Aorta (tissue), 5 donors: ENCODE measurements around the gene RRM1. TPM values are rescaled to one million over a fixed set of nuclear protein-coding genes. Genes with fewer than 3 reads are reported as not detected.
"Not testable (repeated sequence)": the region's sequence is repeated elsewhere in the genome, so short reads cannot be mapped to it uniquely, and the experiment has no call there.

ENCODE experiments used
- ATAC-seq: fragments of 200-7000 bp; cut with Tn5 transposase; one replicate; pipeline ENCODE4 v1.9.1; 2022; ENCODE audit warnings: moderate library complexity; ENCODE audit not compliant: low FRiP score
- DNase-seq, 2 donors: peaks; one replicate each; pipeline ENCODE4 v3.0.0-alpha.2; 2020
- H3K27ac ChIP-seq, 2 donors: one replicate each; pipeline ENCODE4 v1.5.1; 2013; ENCODE audit warnings: low read length in 2 of 2, mild to moderate bottlenecking in 2 of 2, moderate library complexity in 2 of 2, control low read depth in 1 of 2, inconsistent platforms in 1 of 2, low read depth in 1 of 2
- H3K27me3 ChIP-seq, 2 donors: one replicate each; pipeline ENCODE4 v1.6.1; 2013; ENCODE audit warnings: control low read depth in 1 of 2, low read length in 1 of 2, mild to moderate bottlenecking in 1 of 2, moderate library complexity in 1 of 2; ENCODE audit not compliant: insufficient read depth in 2 of 2, control insufficient read depth in 1 of 2
- H3K36me3 ChIP-seq, 2 donors: one replicate each; pipeline ENCODE4 v1.6.1; 2013; ENCODE audit warnings: control low read depth in 1 of 2, low read length in 1 of 2, mild to moderate bottlenecking in 1 of 2; ENCODE audit not compliant: insufficient read depth in 2 of 2, control insufficient read depth in 1 of 2
- H3K4me1 ChIP-seq, 2 donors: one replicate each; pipeline ENCODE4 v1.6.1; 2013; ENCODE audit warnings: low read length in 2 of 2, control low read depth in 1 of 2, mild to moderate bottlenecking in 1 of 2, moderate library complexity in 1 of 2; ENCODE audit not compliant: insufficient read depth in 2 of 2, control insufficient read depth in 1 of 2
- H3K4me3 ChIP-seq, 2 donors: one replicate each; pipeline ENCODE4 v1.5.1; 2013; ENCODE audit warnings: low read length in 2 of 2, control low read depth in 1 of 2, mild to moderate bottlenecking in 1 of 2
- H3K9me3 ChIP-seq: one replicate; pipeline ENCODE4 v1.6.1; 2013; ENCODE audit warnings: mild to moderate bottlenecking, low read length; ENCODE audit not compliant: control insufficient read depth
- WGBS, 2 donors: extraction: QIAGEN DNeasy Blood & Tissue Kit; methylation state at CpG; one replicate each; pipeline ENCODE4 v1.1.7; 2013; 5-methylcytosine and 5-hydroxymethylcytosine counted together
- intact Hi-C, 2 donors: fragments of 100-400 bp; cut with DNase I; formaldehyde crosslinking; loops; one replicate each; pipeline versions ENCODE4 v1.14.2 to v1.15.0; 2022
- polyA plus RNA-seq, 2 donors: library from polyadenylated mRNA; stranded (reverse); fragments of 200-250 nt; gene quantifications; one replicate each; pipeline ENCODE4 v1.2.3, GENCODE V29; 2013
- total RNA-seq, 2 donors: library from RNA; stranded (reverse); fragmentation: NEBNext Ultra II Directional; extraction: Animal tissue kit (Norgen Biotek cat#: 25700); gene quantifications; one replicate each; pipeline ENCODE4 v1.2.1, GENCODE V29; 2021
- donor health status: healthy with polysubstance abuse.
- donor health status: Bipolar disorder and iron deficiency.
- donor health status: DM: no; HTN: no; CAD: no.
- donor health status: DM: no; HTN: no; CAD: no.
- donor health status: DM: yes; HTN: yes; CAD: no.

The RRM1 gene
- total and polyA plus RNA-seq, 4 donors: 17.0 to 33.5 (median 21.7) TPM

DNA sequence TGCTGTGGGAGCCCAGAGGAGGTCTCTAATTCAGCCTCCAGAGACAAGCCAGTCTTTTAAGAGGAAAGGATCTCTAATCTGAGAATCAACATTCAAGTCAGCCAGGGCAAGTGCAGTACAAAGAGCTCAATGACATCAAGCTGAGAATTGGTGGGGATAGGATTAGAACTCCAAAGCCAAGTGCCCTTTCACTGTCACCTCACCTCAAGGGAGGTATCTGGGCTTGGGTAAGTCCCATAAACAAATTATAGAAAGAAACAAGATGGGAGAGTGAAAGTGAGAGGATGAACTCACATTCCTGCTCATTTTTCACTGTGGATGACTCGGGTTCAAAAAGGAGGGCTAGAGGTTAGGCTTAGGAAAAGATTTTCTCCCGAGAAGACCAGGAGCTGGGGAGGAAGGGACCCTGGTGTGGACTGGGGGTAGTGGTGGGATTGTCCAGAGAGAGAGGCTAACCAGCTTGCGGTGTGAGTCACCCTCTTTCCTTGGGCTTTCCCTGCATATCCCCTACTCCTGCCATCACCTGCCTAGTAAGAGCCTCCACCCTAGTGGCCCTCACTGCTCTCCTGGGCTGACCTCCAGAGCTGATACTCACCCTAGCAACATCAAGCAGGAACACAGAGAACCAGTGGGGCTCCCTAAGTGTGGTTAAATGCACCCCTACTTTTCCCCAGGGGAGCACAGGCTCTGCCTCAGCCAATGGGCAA, 70.4 kb downstream of the RRM1 start:
- 89 to 93% methylated on average over 3 of the region's 3 CpGs for WGBS, 2 donors
- ATAC-seq: no peak
- no peaks in the 10 kb centered on the region for H3K27me3 ChIP-seq

DNA sequence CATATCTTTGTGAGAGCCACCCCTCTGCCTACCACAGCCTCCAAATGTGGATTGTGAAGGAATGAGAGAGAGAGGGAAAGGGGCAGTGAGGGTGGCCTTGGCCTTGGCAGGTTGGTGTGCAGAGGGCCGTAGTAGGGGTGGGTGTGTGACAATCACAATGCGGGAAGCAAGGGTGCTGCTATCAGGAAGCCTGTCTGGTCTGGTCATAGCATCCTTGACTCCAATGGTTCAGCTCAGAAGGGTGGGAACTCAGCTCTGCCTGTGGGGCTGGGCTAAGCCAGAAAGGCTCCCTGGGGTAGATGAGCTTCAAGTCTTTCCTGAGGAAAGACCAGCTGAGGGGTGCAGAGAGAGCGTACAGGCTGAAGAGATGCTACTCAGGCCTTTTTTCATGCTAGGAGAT, 72.7 kb downstream of the RRM1 start:
- no peaks in the 10 kb centered on the region for H3K36me3 ChIP-seq
- WGBS, 2 donors: 93 to 94% methylated on average over 3 of the region's 3 CpGs
- H3K27me3 ChIP-seq: no peaks in the 10 kb centered on the region
- no peaks in the 10 kb centered on the region for H3K9me3 ChIP-seq
- H3K27ac ChIP-seq: no peak overlapping the region
- no peak overlapping the region for H3K4me3 ChIP-seq
- ATAC-seq: peak; percentile 15
- DNase-seq: no peak
- no peaks in the 10 kb centered on the region for H3K4me1 ChIP-seq
- intact Hi-C loops: no loop called here

More for the DNA sequence above, 70.4 kb downstream of the RRM1 start:
- Histone ChIP-seq H3K36me3 (no peaks in the 10 kb centered on the region), H3K9me3 (no peaks in the 10 kb centered on the region), H3K4me1 (no peaks in the 10 kb centered on the region), H3K27ac (no peak overlapping the region), H3K4me3 (no peak overlapping the region)
- no peak for DNase-seq
- intact Hi-C loops: no loop called here

DNA sequence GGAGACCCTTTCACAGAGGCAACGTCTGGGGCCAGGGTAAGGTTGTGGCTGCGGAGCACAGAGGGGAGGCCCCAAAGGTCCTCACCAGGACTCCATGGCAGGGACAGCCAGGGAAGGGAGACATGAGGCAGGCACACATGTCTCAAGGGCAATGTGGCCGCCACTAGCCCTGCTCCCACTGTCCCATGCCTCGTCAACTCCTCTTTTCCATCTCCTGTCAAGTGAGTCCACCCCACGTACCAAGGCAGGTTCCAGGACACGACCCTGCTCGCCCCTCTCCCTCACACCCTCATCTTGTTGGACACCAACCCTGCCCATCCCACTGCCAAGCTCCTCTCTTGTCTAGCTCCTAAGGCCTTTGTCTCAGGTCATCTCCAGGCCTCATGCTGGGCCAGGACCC, 73.2 kb downstream of the RRM1 start:
- no peaks in the 10 kb centered on the region for H3K9me3 ChIP-seq
- ATAC-seq: peak; percentile 26
- intact Hi-C loops: no loop called here
- no peak overlapping the region for H3K4me3 ChIP-seq
- no peak overlapping the region for H3K27ac ChIP-seq
- no peaks in the 10 kb centered on the region for H3K36me3 ChIP-seq
- no peaks in the 10 kb centered on the region for H3K4me1 ChIP-seq
- no peak for DNase-seq
- H3K27me3 ChIP-seq: no peaks in the 10 kb centered on the region
- WGBS, 2 donors: 81 to 82% methylated on average over 6 to 7 of the region's 7 CpGs

DNA sequence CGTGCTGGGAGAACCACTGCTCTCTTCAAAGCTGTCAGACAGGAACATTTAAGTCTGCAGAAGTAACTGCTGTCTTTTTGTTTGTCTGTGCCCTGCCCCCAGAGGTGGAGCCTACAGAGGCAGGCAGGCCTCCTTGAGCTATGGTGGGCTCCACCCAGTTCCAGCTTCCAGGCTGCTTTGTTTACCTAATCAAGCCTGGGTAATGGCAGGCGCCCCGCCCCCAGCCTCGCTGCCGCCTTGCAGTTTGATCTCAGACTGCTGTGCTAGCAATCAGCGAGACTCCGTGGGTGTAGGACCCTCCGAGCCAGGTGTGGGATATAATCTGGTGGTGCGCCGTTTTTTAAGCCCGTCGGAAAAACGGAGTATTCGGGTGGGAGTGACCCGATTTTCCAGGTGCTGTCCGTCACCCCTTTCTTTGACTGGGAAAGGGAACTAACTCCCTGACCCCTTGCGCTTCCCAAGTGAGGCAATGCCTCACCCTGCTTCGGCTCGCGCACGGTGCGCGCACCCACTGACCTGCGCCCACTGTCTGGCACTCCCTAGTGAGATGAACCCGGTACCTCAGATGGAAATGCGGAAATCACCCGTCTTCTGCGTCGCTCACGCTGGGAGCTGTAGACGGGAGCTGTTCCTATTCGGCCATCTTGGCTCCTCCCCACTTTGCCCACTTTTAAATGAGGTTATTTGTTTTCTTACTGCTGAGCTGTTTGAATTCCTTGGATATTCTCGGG, 81.2 kb downstream of the RRM1 start:
- H3K4me1 ChIP-seq, H3K9me3 ChIP-seq, intact Hi-C loops, ATAC-seq, H3K4me3 ChIP-seq, H3K27me3 ChIP-seq, H3K36me3 ChIP-seq, DNase-seq, H3K27ac ChIP-seq: not testable (repeated sequence)
- WGBS, 2 donors: 78 to 84% methylated on average over 20 to 28 of the region's 33 CpGs

DNA sequence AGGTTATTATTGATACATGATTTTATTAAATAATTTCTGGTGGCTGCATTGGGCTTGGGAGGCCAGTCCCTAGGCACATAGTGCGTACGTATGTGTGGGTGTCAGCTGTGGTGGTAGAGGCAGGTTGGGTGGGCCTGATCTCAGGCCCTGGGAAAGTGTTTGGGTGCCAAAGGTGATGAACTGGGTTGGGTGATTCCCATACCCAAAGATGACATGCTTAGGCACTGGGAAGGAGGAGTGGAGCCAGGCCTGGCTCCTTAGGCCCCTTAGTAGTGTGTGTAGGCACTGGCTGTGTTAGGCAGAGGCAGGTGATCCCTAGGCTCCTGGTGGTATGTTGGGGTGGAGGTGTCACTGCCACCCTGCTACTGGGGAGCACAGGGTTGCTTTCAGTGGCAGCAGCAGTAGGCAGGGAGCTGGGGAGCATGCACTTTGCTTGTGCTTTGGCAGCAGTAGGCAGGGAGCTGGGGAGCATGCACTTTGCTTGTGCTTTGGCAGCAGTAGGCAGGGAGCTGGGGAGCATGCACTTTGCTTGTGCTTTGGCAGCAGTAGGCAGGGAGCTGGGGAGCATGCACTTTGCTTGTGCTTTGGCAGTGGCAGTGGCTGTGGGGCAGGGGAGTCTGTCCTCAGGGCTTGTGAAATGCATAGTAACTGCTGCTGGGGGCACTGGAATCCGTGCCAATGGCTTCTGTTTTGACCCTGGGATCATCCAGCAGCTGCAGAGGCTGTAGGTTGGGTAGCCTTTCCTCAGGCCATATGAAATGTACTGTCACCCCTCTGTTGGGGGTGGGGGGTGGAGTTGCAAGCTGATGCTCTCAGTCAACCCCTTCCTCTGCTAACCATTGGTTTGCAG, 84.4 kb downstream of the RRM1 start:
- no peaks in the 10 kb centered on the region for H3K27me3 ChIP-seq
- 62 to 63% methylated on average over 3 of the region's 3 CpGs for WGBS, 2 donors
- no peak overlapping the region for H3K27ac ChIP-seq
- H3K4me1 ChIP-seq: no peaks in the 10 kb centered on the region
- intact Hi-C loops: no loop called here
- H3K36me3 ChIP-seq: no peaks in the 10 kb centered on the region
- H3K9me3 ChIP-seq: no peaks in the 10 kb centered on the region
- H3K4me3 ChIP-seq: no peak overlapping the region
- no peak for DNase-seq
- ATAC-seq: no peak

DNA sequence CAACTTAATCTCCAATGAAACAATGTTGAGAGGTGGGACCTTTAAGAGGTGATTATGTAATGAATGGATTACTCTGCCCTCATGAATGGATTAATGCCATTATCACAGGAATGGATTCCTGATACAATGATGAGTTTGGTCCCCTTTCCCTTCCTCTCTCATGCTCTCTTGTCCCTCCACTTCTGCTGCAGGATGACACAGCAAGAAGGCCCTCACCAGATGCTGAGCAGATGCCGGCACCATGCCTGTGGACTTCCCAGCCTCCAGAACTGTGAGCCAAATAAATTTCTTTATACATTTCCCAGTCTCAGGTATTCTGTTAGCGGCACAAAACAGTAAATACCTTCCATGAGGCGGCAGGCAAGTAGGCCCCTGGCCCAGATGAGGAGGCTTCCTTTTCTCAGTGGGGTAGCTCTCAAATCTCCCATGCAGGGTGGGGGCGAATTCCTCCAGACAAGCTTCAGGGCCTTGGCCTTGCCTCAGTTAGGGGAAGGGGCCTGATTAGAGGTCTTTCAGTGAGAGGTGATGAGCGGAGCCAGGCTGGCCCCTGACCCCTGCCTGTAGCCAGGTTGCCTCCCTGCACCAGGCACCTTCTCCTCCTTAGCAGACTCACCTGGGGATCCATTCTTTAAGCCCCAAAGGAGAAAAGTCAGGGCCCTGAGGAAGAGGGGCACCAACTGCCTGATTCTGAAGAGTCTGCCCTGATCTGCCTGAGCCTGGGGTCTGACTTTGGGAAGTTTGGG, 86.0 kb downstream of the RRM1 start:
- no peak for DNase-seq
- no peaks in the 10 kb centered on the region for H3K27me3 ChIP-seq
- H3K27ac ChIP-seq: no peak overlapping the region
- H3K36me3 ChIP-seq: no peaks in the 10 kb centered on the region
- no peaks in the 10 kb centered on the region for H3K9me3 ChIP-seq
- H3K4me3 ChIP-seq: no peak overlapping the region
- intact Hi-C loops: loop anchor here in 1 of 2 donors (10.0 kb wide), 1 partner anchor 424 kb away; the partner anchor contains the start of gene TRIM68
- WGBS, 2 donors: 96 to 98% methylated on average over 5 of the region's 5 CpGs
- no peak for ATAC-seq
- H3K4me1 ChIP-seq: no peaks in the 10 kb centered on the region

DNA sequence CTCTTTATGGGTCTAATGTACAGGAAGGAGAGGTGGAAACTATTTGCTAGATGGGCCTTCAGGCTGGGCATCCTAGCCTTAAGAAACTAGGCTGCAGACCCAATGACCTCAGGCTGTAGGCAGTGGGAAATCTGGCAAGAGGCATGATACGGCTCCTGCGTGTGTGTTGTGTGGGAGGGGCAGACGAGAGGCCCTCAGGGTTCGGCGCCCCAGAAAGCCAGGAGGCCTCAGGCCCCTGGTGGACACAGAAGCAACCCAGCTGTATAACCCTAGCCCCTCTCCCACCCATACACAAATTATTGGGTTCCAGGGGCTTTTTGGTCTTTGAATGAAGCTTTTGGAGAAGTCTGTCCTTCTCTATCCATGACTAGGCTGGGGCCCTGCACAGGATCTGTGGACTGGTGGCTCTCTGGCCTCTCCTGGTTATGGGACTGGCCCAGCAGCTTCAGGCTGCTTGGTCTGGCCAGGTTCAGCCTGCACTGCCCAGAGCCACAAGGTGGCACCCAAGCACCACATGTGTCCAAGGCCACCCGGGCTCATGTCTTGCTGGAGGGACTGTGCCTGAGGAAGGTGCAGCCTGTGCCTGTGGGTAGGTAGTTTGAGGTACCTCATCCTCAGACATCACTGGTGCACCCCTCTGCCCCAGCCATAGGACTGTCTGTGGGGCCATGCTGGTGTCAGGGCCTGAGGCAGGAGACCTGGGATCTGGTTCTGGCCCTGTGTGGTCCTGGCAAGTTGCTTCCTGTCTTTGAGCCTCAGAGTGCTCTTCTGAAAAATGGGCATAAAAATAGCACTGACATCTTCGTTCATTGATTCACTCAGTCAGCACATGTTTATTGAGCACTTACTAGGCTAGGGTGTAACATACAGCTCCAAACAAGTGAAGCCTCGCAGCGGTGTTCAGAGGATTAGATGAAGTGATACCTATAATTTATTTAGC, 87.5 kb downstream of the RRM1 start:
- H3K36me3 ChIP-seq: no peaks in the 10 kb centered on the region
- H3K27ac ChIP-seq: no peak overlapping the region
- no peaks in the 10 kb centered on the region for H3K4me1 ChIP-seq
- no peak overlapping the region for H3K4me3 ChIP-seq
- intact Hi-C loops: loop anchor here in 1 of 2 donors (10.0 kb wide), 1 partner anchor 423 kb away; the partner anchor contains the start of gene TRIM68
- WGBS, 2 donors: 60 to 61% methylated on average over 9 of the region's 9 CpGs
- H3K9me3 ChIP-seq: no peaks in the 10 kb centered on the region
- no peaks in the 10 kb centered on the region for H3K27me3 ChIP-seq
- DNase-seq (peak; percentile 62 to 77), ATAC-seq (peak; percentile 66)
